ENCODE results near the gene PEX11G.

DNA sequence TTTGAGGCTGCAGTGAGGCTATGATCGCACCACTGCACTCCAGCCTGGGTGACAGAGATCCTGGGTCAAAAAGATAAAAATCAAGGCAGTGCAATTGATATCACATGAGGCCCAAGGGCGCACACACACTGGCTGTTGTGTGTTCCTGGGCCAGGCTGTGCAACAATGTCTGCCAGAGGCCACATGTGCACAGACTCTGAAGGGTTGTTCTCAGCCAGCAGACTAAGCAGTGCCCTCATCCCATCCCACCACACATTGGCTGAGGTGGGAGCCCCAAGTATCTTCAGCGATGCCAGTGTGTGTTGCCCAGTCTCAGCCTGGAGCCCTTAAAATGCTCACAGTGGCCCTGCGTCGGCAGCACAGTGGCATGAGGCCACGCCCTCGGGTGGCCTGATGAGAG, 12.6 kb downstream of the PEX11G start:
- TF ChIP-seq FOXA1 (IDR thresholded peaks at IDR 0.05) (no peak), SP1 (IDR thresholded peaks at IDR 0.05) (no peak), BHLHE40 (IDR thresholded peaks at IDR 0.05; ENCODE audit: borderline replicate concordance) (no peak), TARDBP (IDR thresholded peaks at IDR 0.05) (no peak), FOXM1 (IDR thresholded peaks at IDR 0.05; ENCODE audit: borderline replicate concordance) (no peak), FOXK2 (IDR thresholded peaks at IDR 0.05) (no peak), ELF4 (IDR thresholded peaks at IDR 0.05) (no peak), ARNT (IDR thresholded peaks at IDR 0.05) (no peak), HDGF (IDR thresholded peaks at IDR 0.05; ENCODE audit: borderline replicate concordance) (no peak), NFRKB (IDR thresholded peaks at IDR 0.05) (no peak)
- TF ChIP-seq, protein P1, sequence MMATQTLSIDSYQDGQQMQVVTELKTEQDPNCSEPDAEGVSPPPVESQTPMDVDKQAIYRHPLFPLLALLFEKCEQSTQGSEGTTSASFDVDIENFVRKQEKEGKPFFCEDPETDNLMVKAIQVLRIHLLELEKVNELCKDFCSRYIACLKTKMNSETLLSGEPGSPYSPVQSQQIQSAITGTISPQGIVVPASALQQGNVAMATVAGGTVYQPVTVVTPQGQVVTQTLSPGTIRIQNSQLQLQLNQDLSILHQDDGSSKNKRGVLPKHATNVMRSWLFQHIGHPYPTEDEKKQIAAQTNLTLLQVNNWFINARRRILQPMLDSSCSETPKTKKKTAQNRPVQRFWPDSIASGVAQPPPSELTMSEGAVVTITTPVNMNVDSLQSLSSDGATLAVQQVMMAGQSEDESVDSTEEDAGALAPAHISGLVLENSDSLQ (IDR thresholded peaks at IDR 0.05) = no peak
